Hepatocyte (in vitro differentiated cells): Measurements from ENCODE around the gene PIKFYVE. TPM values are rescaled to one million over a fixed set of nuclear protein-coding genes. Genes with fewer than 3 reads are reported as not detected.

ENCODE experiments used
- DNase-seq: peaks from one replicate; pipeline ENCODE4 v3.0.0-alpha.2; 2016; ENCODE audit warnings: low spot score
- H2AFZ ChIP-seq: fragments of 200-600 bp; sonication (generic); 2 replicates; pipeline ENCODE4 v1.6.0; 2016; ENCODE audit warnings: antibody characterized with exemption, mild to moderate bottlenecking
- H3K27ac ChIP-seq: fragments of 200-600 bp; sonication (generic); 2 replicates; pipeline ENCODE4 v1.5.1; 2016; ENCODE audit warnings: mild to moderate bottlenecking
- H3K27me3 ChIP-seq: fragments of 200-600 bp; sonication (generic); 2 replicates; pipeline ENCODE4 v1.6.1; 2016
- H3K36me3 ChIP-seq: fragments of 200-600 bp; sonication (generic); replicated peaks from 2 replicates; pipeline ENCODE4 v1.5.1; 2016; ENCODE audit warnings: low read depth; ENCODE audit not compliant: insufficient read depth
- H3K4me1 ChIP-seq: fragments of 200-600 bp; sonication (generic); 2 replicates; pipeline ENCODE4 v1.5.1; 2016; ENCODE audit warnings: mild to moderate bottlenecking, moderate library complexity; ENCODE audit not compliant: insufficient read depth
- H3K4me2 ChIP-seq: fragments of 200-600 bp; sonication (generic); 2 replicates; pipeline ENCODE4 v1.6.0; 2016
- H3K4me3 ChIP-seq: fragments of 200-600 bp; sonication (generic); 2 replicates; pipeline ENCODE4 v1.5.1; 2016; ENCODE audit warnings: mild to moderate bottlenecking
- H3K79me2 ChIP-seq: fragments of 200-600 bp; sonication (generic); 2 replicates; pipeline ENCODE4 v1.6.0; 2017; ENCODE audit warnings: mild to moderate bottlenecking
- H3K9me2 ChIP-seq: fragments of 200-600 bp; sonication (generic); replicated peaks from 2 replicates; pipeline ENCODE4 v1.6.0; 2017; ENCODE audit warnings: mild to moderate bottlenecking; ENCODE audit not compliant: insufficient read depth
- H3K9me3 ChIP-seq: fragments of 200-600 bp; sonication (generic); 2 replicates; pipeline ENCODE4 v1.5.1; 2016; ENCODE audit warnings: low read depth, mild to moderate bottlenecking
- H4K20me1 ChIP-seq: fragments of 200-600 bp; sonication (generic); 2 replicates; pipeline ENCODE4 v1.6.0; 2016; ENCODE audit warnings: mild to moderate bottlenecking; ENCODE audit not compliant: insufficient read depth, poor library complexity, severe bottlenecking
- CTCF ChIP-seq: fragments of 200-600 bp; sonication (generic); IDR thresholded peaks from 2 replicates; pipeline ENCODE4 v1.5.1; 2016; ENCODE audit warnings: antibody characterized with exemption, mild to moderate bottlenecking; ENCODE audit not compliant: poor library complexity
- EZH2 ChIP-seq: fragments of 200-600 bp; sonication (generic); IDR thresholded peaks from 2 replicates; pipeline ENCODE4 v1.6.1; 2016; ENCODE audit warnings: antibody characterized with exemption, mild to moderate bottlenecking, borderline replicate concordance
- EZH2phosphoT487 ChIP-seq: fragments of 200-600 bp; sonication (generic); IDR thresholded peaks from one replicate; pipeline ENCODE4 v1.6.1; 2018; ENCODE audit warnings: antibody characterized with exemption, mild to moderate bottlenecking, low read depth, moderate library complexity; ENCODE audit not compliant: unreplicated experiment, severe bottlenecking
- WGBS: methylation state at CpG from one replicate; pipeline ENCODE4 v1.1.6; 2016; ENCODE audit warnings: low lambda C conversion rate; ENCODE audit errors: missing lambda C conversion rate; 5-methylcytosine and 5-hydroxymethylcytosine counted together
- polyA plus RNA-seq: library from polyadenylated mRNA; unstranded; fragments of >200 nt; fragmentation: Nextera tagmentation; extraction: Ambion mirVana; gene quantifications from 2 replicates; pipeline ENCODE4 v1.2.1, GENCODE V29; 2016
- total RNA-seq: library from RNA; depleted of rRNA; stranded (reverse); fragments of >200 nt; gene quantifications from 2 replicates; pipeline ENCODE4 v1.2.3, GENCODE V29; 2014

Gene PIKFYVE
- total and polyA plus RNA-seq, 2 experiments from 2014 or later: 6.1 to 30.3 TPM

GRCh38 chr2:208224802-208225201 lies 41.3 kb upstream of the PIKFYVE start:
- WGBS: 95% methylated on average over 2 of the region's 2 CpGs
- Histone ChIP-seq H3K27ac (no peak overlapping the region), H4K20me1 (no peaks in the 10 kb centered on the region), H3K9me3 (no peaks in the 10 kb centered on the region), H3K9me2 (no peaks in the 10 kb centered on the region), H3K4me3 (no peak overlapping the region), H3K4me1 (no peaks in the 10 kb centered on the region), H3K4me2 (no peak overlapping the region), H3K79me2 (no peaks in the 10 kb centered on the region), H3K36me3 (no peaks in the 10 kb centered on the region), H2AFZ (no peak overlapping the region), H3K27me3 (no peaks in the 10 kb centered on the region)
- no peak for DNase-seq
- no peak for TF ChIP-seq EZH2
- TF ChIP-seq CTCF: no peak
- no peak for TF ChIP-seq EZH2phosphoT487

- H2AFZ ChIP-seq: no peak overlapping the region
- no peaks in the 10 kb centered on the region for H3K79me2 ChIP-seq
- no peak overlapping the region for H3K27ac ChIP-seq
- H3K4me2 ChIP-seq: no peak overlapping the region
- no peak overlapping the region for H3K4me3 ChIP-seq
- H3K9me2 ChIP-seq: no peaks in the 10 kb centered on the region
- H3K27me3 ChIP-seq: no peaks in the 10 kb centered on the region
- H4K20me1 ChIP-seq: no peaks in the 10 kb centered on the region
- DNase-seq: no peak
- TF ChIP-seq EZH2 (no peak), CTCF (no peak), EZH2phosphoT487 (no peak)
- H3K36me3 ChIP-seq: no peaks in the 10 kb centered on the region
- 97% methylated on average over 27 of the region's 33 CpGs for WGBS
- peaks cover 5% of the 10 kb centered on the region for H3K9me3 ChIP-seq
- no peaks in the 10 kb centered on the region for H3K4me1 ChIP-seq
These were observed 38.3 kb upstream of the PIKFYVE start for GRCh38 chr2:208227581-208228232.

- H3K27ac ChIP-seq: no peak overlapping the region
- H3K27me3 ChIP-seq: no peaks in the 10 kb centered on the region
- H3K4me3 ChIP-seq: no peak overlapping the region
- 100% methylated on average over 1 of the region's 1 CpG for WGBS
- no peak overlapping the region for H2AFZ ChIP-seq
- peaks cover 5% of the 10 kb centered on the region for H3K9me3 ChIP-seq
- no peak for TF ChIP-seq EZH2
- no peak for TF ChIP-seq CTCF
- TF ChIP-seq EZH2phosphoT487: no peak
- DNase-seq: no peak
- no peaks in the 10 kb centered on the region for H3K9me2 ChIP-seq
- no peaks in the 10 kb centered on the region for H3K36me3 ChIP-seq
- no peaks in the 10 kb centered on the region for H4K20me1 ChIP-seq
- H3K4me2 ChIP-seq: no peak overlapping the region
- H3K79me2 ChIP-seq: no peaks in the 10 kb centered on the region
- H3K4me1 ChIP-seq: no peaks in the 10 kb centered on the region
These were observed 37.6 kb upstream of the PIKFYVE start for GRCh38 chr2:208228476-208228875.
